GM10248 (cell line): ENCODE measurements around the gene TEKT5.

ENCODE experiments used
- CTCF ChIA-PET: fragments of 300-600 bp; sonication (Branson Sonifier 250); formaldehyde crosslinking; extraction: SDS; loops from one replicate; lab custom pipeline; 2021; ENCODE audit warnings: antibody characterized with exemption; lab: Yijun Ruan, JAX
- POLR2A ChIA-PET: fragments of 350-650 bp; sonication (Branson Sonifier 250); formaldehyde crosslinking; extraction: SDS; loops from one replicate; lab custom pipeline; 2020; ENCODE audit warnings: antibody characterized with exemption; lab: Yijun Ruan, JAX
- DNase-seq: peaks from one replicate; pipeline ENCODE4 v3.0.0; 2012; ENCODE audit errors: extremely low spot score
- CTCF ChIP-seq: IDR thresholded peaks from 2 replicates; pipeline ENCODE4 v1.5.1; 2012; ENCODE audit warnings: mild to moderate bottlenecking, low read depth; ENCODE audit errors: extremely low read depth, missing control alignments, control extremely low read depth

Gene TEKT5

DNA sequence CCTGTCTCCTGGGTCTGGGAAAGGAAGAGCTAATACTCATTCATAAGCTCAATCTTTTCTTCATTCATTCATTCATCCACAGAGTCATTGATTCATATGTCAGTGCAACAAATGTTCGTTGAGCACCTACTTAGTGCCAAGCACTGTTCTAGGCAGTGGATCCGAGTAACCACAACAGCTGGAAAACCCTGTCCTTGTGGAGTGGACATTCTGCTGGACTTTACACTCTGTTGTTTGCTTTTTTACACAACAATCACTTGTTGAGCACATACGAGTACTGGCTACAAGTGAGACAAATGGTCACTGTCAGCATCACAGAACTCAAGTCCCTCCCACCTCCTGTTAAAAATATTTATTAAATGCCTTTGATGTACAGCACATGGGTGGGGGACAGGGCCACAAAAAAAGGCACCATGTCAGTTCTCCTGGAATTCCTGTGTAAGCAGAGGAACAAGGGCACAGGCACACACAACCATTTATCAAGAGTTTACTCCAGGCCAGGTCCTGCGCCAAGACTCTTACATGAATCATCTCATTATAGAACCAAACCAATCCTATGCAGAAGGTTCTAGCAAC lies 46.9 kb downstream of the TEKT5 start:
- no peak for DNase-seq
- no peak for TF ChIP-seq CTCF
- POLR2A ChIA-PET, result no interaction called here
- CTCF ChIA-PET, result no interaction called here

GRCh38 chr16:10647264-10647720 lies 47.4 kb downstream of the TEKT5 start:
- DNase-seq, result no peak
- TF ChIP-seq CTCF, result no peak
- ChIA-PET POLR2A (no interaction called here), CTCF (no interaction called here)

- TF ChIP-seq CTCF, result no peak
- CTCF ChIA-PET, result no interaction called here
- POLR2A ChIA-PET, result no interaction called here
- no peak for DNase-seq
These were observed 48.0 kb downstream of the TEKT5 start for GRCh38 chr16:10646581-10647263.

DNA sequence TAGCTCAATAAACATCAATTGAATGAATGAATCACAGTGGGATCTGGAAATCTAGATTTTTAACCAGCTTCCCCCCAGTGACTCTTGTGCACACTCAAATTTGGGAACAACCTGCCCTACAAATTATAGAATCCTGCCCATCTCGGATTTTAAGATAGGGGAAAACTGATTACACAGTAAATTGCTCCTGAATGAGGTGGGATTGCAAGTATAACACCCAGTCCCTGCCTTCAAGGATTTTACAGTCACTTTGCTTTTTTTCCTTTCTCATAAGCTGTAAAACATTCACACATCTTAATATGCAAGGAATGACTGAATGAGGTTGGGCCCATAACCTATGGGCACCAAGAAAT lies 48.5 kb downstream of the TEKT5 start:
- no peak for TF ChIP-seq CTCF
- no peak for DNase-seq
- ChIA-PET CTCF (no interaction called here), POLR2A (no interaction called here)

DNA sequence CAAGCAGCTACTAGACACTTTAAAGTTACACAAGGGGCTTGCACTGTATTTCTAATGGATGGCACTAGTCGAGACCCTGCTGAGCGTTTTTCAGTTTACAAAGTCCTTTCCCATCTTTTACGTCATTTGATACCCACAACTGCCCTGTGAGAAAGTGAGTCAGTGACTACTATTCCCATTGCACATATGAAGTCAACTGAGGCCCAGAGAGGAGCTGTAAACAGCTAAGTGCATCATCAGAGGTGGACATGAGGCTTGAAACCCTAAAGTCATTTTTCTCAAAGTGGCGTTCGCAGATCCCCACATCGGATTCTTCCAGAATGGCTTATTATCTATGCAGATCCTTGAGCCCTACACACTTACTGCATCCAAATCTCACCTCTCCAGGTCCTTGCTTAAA lies 50.6 kb downstream of the TEKT5 start:
- DNase-seq, result no peak
- TF ChIP-seq CTCF, result no peak
- CTCF ChIA-PET, result interaction anchor here (0.8 to 1.5 kb wide), 3 partner anchors 12 to 38 kb away, joined by 3 to 4 read pairs (median 4); no protein-coding TSS in a partner anchor
- POLR2A ChIA-PET, result no interaction called here

GRCh38 chr16:10642964-10643363 lies 51.8 kb downstream of the TEKT5 start:
- TF ChIP-seq CTCF, result no peak
- CTCF ChIA-PET, result interaction anchor here (1.7 kb wide), 1 partner anchor 128 kb away, joined by 3 read pairs; no protein-coding TSS in a partner anchor
- POLR2A ChIA-PET, result no interaction called here
- DNase-seq, result no peak
